Vagina (tissue), 2 donors: ENCODE measurements around the gene MTERF4. TPM values are rescaled to one million over a fixed set of nuclear protein-coding genes. Genes with fewer than 3 reads are reported as not detected.

ENCODE experiments used
- DNase-seq, 2 donors: peaks; one replicate each; pipeline ENCODE4 v3.0.0-alpha.2; 2017; ENCODE audit errors: extremely low spot score in 2 of 2
- H3K27ac ChIP-seq: fragments of 200-600 bp; sonication (generic); one replicate; pipeline ENCODE4 v1.5.1; 2019
- H3K27me3 ChIP-seq: fragments of 200-600 bp; sonication (generic); one replicate; pipeline ENCODE4 v1.5.1; 2019
- H3K36me3 ChIP-seq, 2 donors: fragments of 200-600 bp; sonication (generic); one replicate each; pipeline ENCODE4 v1.5.1; 2017 to 2019
- H3K4me1 ChIP-seq: fragments of 200-600 bp; sonication (generic); one replicate; pipeline ENCODE4 v1.5.1; 2019
- H3K4me3 ChIP-seq, 2 donors: fragments of 200-600 bp; sonication (generic); 1 replicate in 1 of 2; 2 replicates in 1 of 2; pipeline ENCODE4 v1.5.1; 2016 to 2019
- H3K9me3 ChIP-seq: fragments of 200-600 bp; sonication (generic); one replicate; pipeline ENCODE4 v1.5.1; 2019
- POLR2A ChIP-seq, 2 donors: fragments of 450-650 bp; IDR thresholded peaks; one replicate each; pipeline ENCODE4 v1.6.1; 2017; ENCODE audit warnings: antibody characterized with exemption in 2 of 2, mild to moderate bottlenecking in 2 of 2, moderate library complexity in 2 of 2
- POLR2AphosphoS5 ChIP-seq, 2 donors: sonication (generic); formaldehyde crosslinking; IDR thresholded peaks; one replicate each; pipeline ENCODE4 v1.9.0; 2017; ENCODE audit warnings: antibody characterized with exemption in 2 of 2, mild to moderate bottlenecking in 2 of 2, low read depth in 1 of 2; ENCODE audit not compliant: insufficient read depth in 1 of 2
- intact Hi-C: fragments of 100-400 bp; cut with DNase I; formaldehyde crosslinking; loops from one replicate; pipeline ENCODE4 v1.15.1; 2023
- total RNA-seq: library from RNA; depleted of rRNA; stranded (reverse); fragments of >200 nt; gene quantifications from one replicate; pipeline ENCODE4 v1.2.3, GENCODE V29; 2016
- TF ChIP-seq, protein P1 (sequence below), 3 experiments: fragments of 450-650 bp in 2 of 3; fragments of 200-600 bp in 1 of 3; sonication (generic) in 1 of 3; IDR thresholded peaks; one replicate each; pipeline ENCODE4 v1.5.1; 2017 to 2019; ENCODE audit warnings: antibody characterized with exemption in 3 of 3, mild to moderate bottlenecking in 2 of 3, moderate library complexity in 2 of 3

MTERF4 gene
- total RNA-seq, 1 donor from 2014 or later = 30.2 TPM

- TF ChIP-seq POLR2AphosphoS5 (IDR thresholded peaks at IDR 0.05; ENCODE audit: insufficient read depth in 1 of 2, low read depth in 1 of 2) = no peak
- TF ChIP-seq, protein P1, sequence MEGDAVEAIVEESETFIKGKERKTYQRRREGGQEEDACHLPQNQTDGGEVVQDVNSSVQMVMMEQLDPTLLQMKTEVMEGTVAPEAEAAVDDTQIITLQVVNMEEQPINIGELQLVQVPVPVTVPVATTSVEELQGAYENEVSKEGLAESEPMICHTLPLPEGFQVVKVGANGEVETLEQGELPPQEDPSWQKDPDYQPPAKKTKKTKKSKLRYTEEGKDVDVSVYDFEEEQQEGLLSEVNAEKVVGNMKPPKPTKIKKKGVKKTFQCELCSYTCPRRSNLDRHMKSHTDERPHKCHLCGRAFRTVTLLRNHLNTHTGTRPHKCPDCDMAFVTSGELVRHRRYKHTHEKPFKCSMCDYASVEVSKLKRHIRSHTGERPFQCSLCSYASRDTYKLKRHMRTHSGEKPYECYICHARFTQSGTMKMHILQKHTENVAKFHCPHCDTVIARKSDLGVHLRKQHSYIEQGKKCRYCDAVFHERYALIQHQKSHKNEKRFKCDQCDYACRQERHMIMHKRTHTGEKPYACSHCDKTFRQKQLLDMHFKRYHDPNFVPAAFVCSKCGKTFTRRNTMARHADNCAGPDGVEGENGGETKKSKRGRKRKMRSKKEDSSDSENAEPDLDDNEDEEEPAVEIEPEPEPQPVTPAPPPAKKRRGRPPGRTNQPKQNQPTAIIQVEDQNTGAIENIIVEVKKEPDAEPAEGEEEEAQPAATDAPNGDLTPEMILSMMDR (IDR thresholded peaks at IDR 0.05) = no peak
- no peak for TF ChIP-seq POLR2A (IDR thresholded peaks at IDR 0.05)
- Histone ChIP-seq H3K27me3 (no peaks in the 10 kb centered on the region), H3K9me3 (no peaks in the 10 kb centered on the region), H3K4me1 (no peaks in the 10 kb centered on the region), H3K4me3 (no peak overlapping the region), H3K27ac (no peak overlapping the region), H3K36me3 (peaks cover 0 to 25% of the 10 kb centered on the region in 2 donors)
- intact Hi-C loops = no loop called here
- DNase-seq = no peak
Observed at GRCh38 chr2:241083091-241083415, 19.0 kb downstream of the MTERF4 start.

GRCh38 chr2:241082341-241083090 lies 19.6 kb downstream of the MTERF4 start:
- intact Hi-C loops = no loop called here
- H3K9me3 ChIP-seq = no peaks in the 10 kb centered on the region
- DNase-seq = peak; percentile 77 to 80
- H3K27ac ChIP-seq = no peak overlapping the region
- TF ChIP-seq POLR2AphosphoS5 (IDR thresholded peaks at IDR 0.05; ENCODE audit: insufficient read depth in 1 of 2, low read depth in 1 of 2) = no peak
- no peaks in the 10 kb centered on the region for H3K27me3 ChIP-seq
- H3K4me1 ChIP-seq = no peaks in the 10 kb centered on the region
- H3K4me3 ChIP-seq = no peak overlapping the region
- H3K36me3 ChIP-seq = peaks cover 0 to 20% of the 10 kb centered on the region in 2 donors

DNA sequence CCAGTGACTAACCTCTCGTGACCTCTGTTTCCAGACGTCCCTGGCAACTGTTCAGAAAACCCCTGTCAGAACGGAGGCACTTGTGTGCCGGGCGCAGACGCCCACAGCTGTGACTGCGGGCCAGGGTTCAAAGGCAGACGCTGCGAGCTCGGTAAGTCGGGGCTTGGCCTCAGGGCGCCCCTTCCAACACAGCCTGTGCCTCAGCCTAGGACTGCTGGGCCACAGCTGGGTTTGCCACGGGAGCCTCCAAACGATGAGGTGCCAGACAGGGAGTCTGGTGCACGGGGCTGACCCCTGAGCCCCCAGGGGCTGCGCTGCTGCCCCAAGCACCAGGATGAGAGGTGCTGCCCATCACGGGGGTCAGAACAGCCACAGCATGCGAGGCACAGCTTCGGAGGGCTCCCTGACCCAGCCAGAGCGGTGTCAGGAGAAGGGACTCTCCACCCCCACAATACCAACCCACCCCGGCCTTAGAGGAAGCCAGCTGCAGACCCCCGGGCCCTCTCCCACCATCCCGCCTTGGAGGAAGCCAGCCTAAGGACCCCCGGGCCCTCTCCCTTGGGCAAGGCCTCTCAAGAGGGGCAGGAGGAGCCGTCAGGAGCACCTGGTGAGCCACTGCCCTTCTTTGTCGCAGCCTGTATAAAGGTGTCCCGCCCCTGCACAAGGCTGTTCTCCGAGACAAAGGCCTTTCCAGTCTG lies 20.3 kb downstream of the MTERF4 start:
- Histone ChIP-seq H3K4me3 (no peak overlapping the region), H3K4me1 (no peaks in the 10 kb centered on the region), H3K27me3 (no peaks in the 10 kb centered on the region), H3K27ac (no peak overlapping the region), H3K9me3 (no peaks in the 10 kb centered on the region), H3K36me3 (peaks cover 0 to 12% of the 10 kb centered on the region in 2 donors)
- TF ChIP-seq POLR2AphosphoS5 (IDR thresholded peaks at IDR 0.05; ENCODE audit: insufficient read depth in 1 of 2, low read depth in 1 of 2) = no peak
- intact Hi-C loops = no loop called here
- peak in 1 of 2 donors; percentile 93 for DNase-seq

- Histone ChIP-seq H3K4me1 (no peaks in the 10 kb centered on the region), H3K27me3 (no peaks in the 10 kb centered on the region), H3K27ac (no peak overlapping the region), H3K9me3 (no peaks in the 10 kb centered on the region), H3K4me3 (no peak overlapping the region), H3K36me3 (peaks cover 0 to 7% of the 10 kb centered on the region in 2 donors)
- TF ChIP-seq, protein P1 (IDR thresholded peaks at IDR 0.05) = no peak
- TF ChIP-seq POLR2AphosphoS5 (IDR thresholded peaks at IDR 0.05; ENCODE audit: insufficient read depth in 1 of 2, low read depth in 1 of 2) (no peak), POLR2A (IDR thresholded peaks at IDR 0.05) (no peak)
- peak in 1 of 2 donors; percentile 16 for DNase-seq
- intact Hi-C loops = no loop called here
Observed at GRCh38 chr2:241081190-241081642, 20.9 kb downstream of the MTERF4 start.

- DNase-seq = peak; percentile 79 to 93
- Histone ChIP-seq H3K4me1 (no peaks in the 10 kb centered on the region), H3K27ac (no peak overlapping the region), H3K27me3 (no peaks in the 10 kb centered on the region), H3K36me3 (peaks cover 0 to 3% of the 10 kb centered on the region in 2 donors), H3K9me3 (no peaks in the 10 kb centered on the region), H3K4me3 (no peak overlapping the region)
- intact Hi-C loops = no loop called here
- TF ChIP-seq POLR2A (IDR thresholded peaks at IDR 0.05) (no peak), POLR2AphosphoS5 (IDR thresholded peaks at IDR 0.05; ENCODE audit: insufficient read depth in 1 of 2, low read depth in 1 of 2) (no peak)
- TF ChIP-seq, protein P1 (IDR thresholded peaks at IDR 0.05) = no peak
Observed at GRCh38 chr2:241080405-241081189, 21.5 kb downstream of the MTERF4 start.
